H9 (cell line): ENCODE data around the gene KISS1. TPM values are rescaled to one million over a fixed set of nuclear protein-coding genes. Genes with fewer than 3 reads are reported as not detected.

ENCODE experiments used
- DNase-seq: peaks from one replicate; pipeline ENCODE4 v3.0.0-alpha.2; 2017
- H2AFZ ChIP-seq: one replicate; pipeline ENCODE4 v1.6.1; 2013; ENCODE audit warnings: mild to moderate bottlenecking, low read length, control low read depth, moderate library complexity
- H2AK5ac ChIP-seq: 2 replicates; pipeline ENCODE4 v1.6.1; 2013; ENCODE audit warnings: low read length, control low read depth, mixed read lengths; ENCODE audit not compliant: insufficient read length
- H2BK120ac ChIP-seq: one replicate; pipeline ENCODE4 v1.6.1; 2013; ENCODE audit warnings: low read depth, mild to moderate bottlenecking, low read length, control low read depth, inconsistent platforms; ENCODE audit not compliant: poor library complexity, severe bottlenecking
- H2BK12ac ChIP-seq: 2 replicates; pipeline ENCODE4 v1.6.1; 2013; ENCODE audit warnings: low read length, control low read depth, mixed read lengths, low read depth; ENCODE audit not compliant: insufficient read length
- H2BK15ac ChIP-seq: 2 replicates; pipeline ENCODE4 v1.6.1; 2013; ENCODE audit warnings: low read depth, low read length, control low read depth
- H2BK20ac ChIP-seq: one replicate; pipeline ENCODE4 v1.6.1; 2013; ENCODE audit warnings: low read depth, mild to moderate bottlenecking, low read length, control low read depth, inconsistent platforms; ENCODE audit not compliant: poor library complexity, severe bottlenecking
- H2BK5ac ChIP-seq: 2 replicates; pipeline ENCODE4 v1.6.1; 2013; ENCODE audit warnings: low read length, control low read depth, mixed read lengths; ENCODE audit not compliant: insufficient read length
- H3K14ac ChIP-seq: 2 replicates; pipeline ENCODE4 v1.6.1; 2013; ENCODE audit warnings: low read length, control low read depth; ENCODE audit not compliant: insufficient read depth
- H3K18ac ChIP-seq: 2 replicates; pipeline ENCODE4 v1.6.1; 2013; ENCODE audit warnings: low read depth, mild to moderate bottlenecking, mixed read lengths, low read length, control low read depth; ENCODE audit not compliant: insufficient read length
- H3K23ac ChIP-seq: 2 replicates; pipeline ENCODE4 v1.6.1; 2013; ENCODE audit warnings: low read length, control low read depth, mixed read lengths, low read depth; ENCODE audit not compliant: insufficient read length
- H3K23me2 ChIP-seq: 2 replicates; pipeline ENCODE4 v1.6.1; 2013; ENCODE audit warnings: low read depth, mild to moderate bottlenecking, mixed read lengths, low read length, control low read depth; ENCODE audit not compliant: insufficient read length, poor library complexity, severe bottlenecking
- H3K27ac ChIP-seq: 2 replicates; pipeline ENCODE4 v1.5.1; 2013; ENCODE audit warnings: low read length, control low read depth, mixed read lengths, low read depth; ENCODE audit not compliant: insufficient read length
- H3K27me3 ChIP-seq: 2 replicates; pipeline ENCODE4 v1.6.1; 2013; ENCODE audit warnings: low read length, control low read depth, inconsistent platforms; ENCODE audit not compliant: insufficient read depth
- H3K4ac ChIP-seq: 2 replicates; pipeline ENCODE4 v1.6.1; 2013; ENCODE audit warnings: low read depth, mild to moderate bottlenecking, control low read depth, inconsistent platforms, low read length, moderate library complexity
- H3K4me1 ChIP-seq: 2 replicates; pipeline ENCODE4 v1.6.1; 2013; ENCODE audit warnings: low read length, control low read depth, inconsistent platforms; ENCODE audit not compliant: insufficient read depth
- H3K4me2 ChIP-seq: 2 replicates; pipeline ENCODE4 v1.6.1; 2013; ENCODE audit warnings: low read length, control low read depth, mixed read lengths; ENCODE audit not compliant: insufficient read length, insufficient read depth
- H3K56ac ChIP-seq: 2 replicates; pipeline ENCODE4 v1.6.1; 2013; ENCODE audit warnings: low read depth, mild to moderate bottlenecking, mixed read lengths, low read length, control low read depth; ENCODE audit not compliant: insufficient read length
- H3K79me1 ChIP-seq: 2 replicates; pipeline ENCODE4 v1.6.1; 2013; ENCODE audit warnings: low read depth, mild to moderate bottlenecking, moderate library complexity, low read length, control low read depth, inconsistent platforms; ENCODE audit not compliant: insufficient read depth, poor library complexity, severe bottlenecking
- H3K79me2 ChIP-seq: 2 replicates; pipeline ENCODE4 v1.6.1; 2013; ENCODE audit warnings: low read length, control low read depth, inconsistent platforms; ENCODE audit not compliant: insufficient read depth
- H3K9ac ChIP-seq: 2 replicates; pipeline ENCODE4 v1.6.1; 2013; ENCODE audit warnings: low read length, control low read depth, mixed read lengths; ENCODE audit not compliant: insufficient read length; ENCODE audit errors: extremely low read depth
- H3K9me3 ChIP-seq: one replicate; pipeline ENCODE4 v1.6.1; 2013; ENCODE audit warnings: low read depth, low read length, inconsistent platforms; ENCODE audit not compliant: control insufficient read depth
- H3T11ph ChIP-seq: one replicate; pipeline ENCODE4 v1.6.1; 2013; ENCODE audit warnings: mild to moderate bottlenecking, low read length, control low read depth, inconsistent platforms
- H4K20me1 ChIP-seq: one replicate; pipeline ENCODE4 v1.6.1; 2013; ENCODE audit not compliant: control insufficient read depth, insufficient read length, insufficient read depth
- H4K5ac ChIP-seq: 2 replicates; pipeline ENCODE4 v1.6.1; 2013; ENCODE audit warnings: low read depth, mild to moderate bottlenecking, mixed read lengths, low read length, control low read depth; ENCODE audit not compliant: insufficient read length
- H4K8ac ChIP-seq: replicated peaks from 2 replicates; pipeline ENCODE4 v1.6.1; 2013; ENCODE audit warnings: low read length, control low read depth, mixed read lengths, low read depth; ENCODE audit not compliant: insufficient read length
- H4K91ac ChIP-seq: 2 replicates; pipeline ENCODE4 v1.6.1; 2013; ENCODE audit warnings: low read depth, mild to moderate bottlenecking, moderate library complexity, mixed read lengths, low read length, control low read depth; ENCODE audit not compliant: insufficient read length
- H3K27ac Mint-ChIP-seq, 3 experiments: 2 replicates in 2 of 3; 3 replicates in 1 of 3; pipeline ENCODE4 v1.8.0; 2020 to 2021; ENCODE audit warnings: mixed read lengths in 3 of 3, mild to moderate bottlenecking in 1 of 3, moderate library complexity in 1 of 3
- H3K27me3 Mint-ChIP-seq: 2 replicates; pipeline ENCODE4 v1.8.0; 2021; ENCODE audit warnings: low read depth, mild to moderate bottlenecking, moderate library complexity, mixed read lengths
- H3K36me3 Mint-ChIP-seq, 3 experiments: 2 replicates in 2 of 3; 3 replicates in 1 of 3; pipeline ENCODE4 v1.8.0; 2020 to 2021; ENCODE audit warnings: low read depth in 3 of 3, mixed read lengths in 3 of 3; ENCODE audit not compliant: insufficient read depth in 1 of 3
- H3K4me1 Mint-ChIP-seq, 2 experiments: 2 replicates each; pipeline ENCODE4 v1.8.0; 2020; ENCODE audit warnings: mixed read lengths in 2 of 2
- H3K4me3 Mint-ChIP-seq, 2 experiments: 2 replicates in 1 of 2; 3 replicates in 1 of 2; pipeline ENCODE4 v1.8.0; 2020 to 2021; ENCODE audit warnings: mild to moderate bottlenecking in 2 of 2, mixed read lengths in 2 of 2, moderate library complexity in 1 of 2
- H3K9me3 Mint-ChIP-seq, 2 experiments: 2 replicates in 1 of 2; 3 replicates in 1 of 2; pipeline ENCODE4 v1.8.0; 2020; ENCODE audit warnings: mild to moderate bottlenecking in 2 of 2, mixed read lengths in 2 of 2, moderate library complexity in 1 of 2
- CTCF ChIP-seq: fragments of 200-600 bp; sonication (generic); conservative IDR thresholded peaks from 3 replicates; pipeline ENCODE4 v1.8.0; 2021; ENCODE audit warnings: antibody characterized with exemption, mild to moderate bottlenecking
- WGBS: extraction: QIAGEN DNeasy Blood & Tissue Kit; methylation state at CpG from one replicate; pipeline ENCODE4 v1.1.7; 2013; ENCODE audit warnings: missing lambda C conversion rate, low lambda C conversion rate, mixed read lengths; ENCODE audit not compliant: insufficient read length; ENCODE audit errors: extremely low coverage; 5-methylcytosine and 5-hydroxymethylcytosine counted together
- total RNA-seq: library from RNA; stranded (reverse); gene quantifications from 2 replicates; pipeline ENCODE4 v1.2.1, GENCODE V29; 2021

Gene KISS1
- total RNA-seq, 1 experiment from 2014 or later = 0.68 TPM

DNA sequence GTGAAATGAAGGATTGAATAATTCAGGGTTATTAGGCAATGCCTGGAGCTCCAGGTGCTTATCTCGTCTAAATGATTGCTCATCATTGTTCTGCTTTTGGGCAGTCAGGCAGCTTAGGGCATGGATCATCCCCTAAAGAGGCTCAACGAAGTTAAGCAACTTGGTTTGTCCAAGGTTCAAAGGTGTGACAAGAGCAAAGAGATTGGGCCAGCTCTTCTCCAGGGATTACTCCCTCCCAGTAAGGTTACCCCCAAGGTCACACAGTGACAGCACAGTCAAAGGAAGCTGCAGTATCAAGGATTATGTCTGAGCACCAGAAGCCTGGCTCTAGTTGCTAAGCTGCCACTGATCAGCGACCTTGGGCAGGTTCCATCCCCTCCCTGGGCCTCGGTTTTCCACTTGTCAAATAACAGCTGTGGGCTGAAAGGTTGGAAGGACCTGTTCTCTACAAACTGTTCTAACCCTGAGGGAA is 51.2 kb downstream of the KISS1 start:
- Histone ChIP-seq H3K9me3 (no peaks in the 10 kb centered on the region), H3K27me3 (no peaks in the 10 kb centered on the region), H2AFZ (no peak overlapping the region), H2BK5ac (no peak overlapping the region), H4K20me1 (no peaks in the 10 kb centered on the region), H3K79me1 (no peaks in the 10 kb centered on the region), H2AK5ac (no peak overlapping the region), H2BK20ac (no peak overlapping the region), H3K27ac (no peak overlapping the region), H4K8ac (no peak overlapping the region), H3K4me1 (peaks cover 4% of the 10 kb centered on the region; the same call in 1 of the 2 replicates), H2BK12ac (no peak overlapping the region), H2BK120ac (no peak overlapping the region), H3K23me2 (no peaks in the 10 kb centered on the region), H3K18ac (no peak overlapping the region), H3K4me2 (no peak overlapping the region), H4K5ac (no peak overlapping the region), H3K79me2 (no peaks in the 10 kb centered on the region), H3K56ac (no peak overlapping the region), H3K4ac (no peak overlapping the region), H2BK15ac (no peak overlapping the region), H3K23ac (no peak overlapping the region), H4K91ac (no peak overlapping the region), H3T11ph (no peak overlapping the region), H3K14ac (no peak overlapping the region), H3K9ac (no peak overlapping the region)
- no peak for TF ChIP-seq CTCF
- Mint-ChIP-seq H3K36me3 (peaks cover 0 to 17% (median 10%) of the 10 kb centered on the region in 3 experiments; a peak in 5 of 7 replicates), H3K27ac (no peak overlapping the region), H3K9me3 (no peaks in the 10 kb centered on the region), H3K4me1 (peaks cover 44 to 45% of the 10 kb centered on the region in 2 experiments), H3K4me3 (no peak overlapping the region), H3K27me3 (peaks cover 21% of the 10 kb centered on the region)
- no peak for DNase-seq
- no CpG with 5 or more reads among the region's 4 CpGs for WGBS
